GM12891 (cell line): ENCODE measurements around the gene EGFR.

Experiments
- DNase-seq: peaks from one replicate; pipeline ENCODE4 v3.0.0; 2011; ENCODE audit warnings: low spot score; ENCODE audit not compliant: insufficient read length
- FAIRE-seq: peaks from 2 replicates; lab custom pipeline; 2011; peaks lifted over from hg19 to GRCh38; lab: Jason Lieb, UNC
- PAX5 ChIP-seq: IDR thresholded peaks from 2 replicates; pipeline ENCODE4 v1.6.1; 2011; ENCODE audit warnings: low read length, moderate library complexity, mild to moderate bottlenecking; ENCODE audit not compliant: insufficient read depth, severe bottlenecking
- POLR2A ChIP-seq: IDR thresholded peaks from 2 replicates; pipeline ENCODE4 v1.6.1; 2011; ENCODE audit warnings: low read depth, low read length, control low read depth
- POLR2AphosphoS5 ChIP-seq: IDR thresholded peaks from 2 replicates; pipeline ENCODE4 v1.6.1; 2011; ENCODE audit warnings: low read depth, low read length, control low read depth
- POU2F2 ChIP-seq: IDR thresholded peaks from 2 replicates; pipeline ENCODE4 v1.6.1; 2011; ENCODE audit warnings: low read depth, mild to moderate bottlenecking, control low read depth, low read length, moderate library complexity
- SPI1 ChIP-seq: IDR thresholded peaks from 2 replicates; pipeline ENCODE4 v1.6.1; 2011; ENCODE audit warnings: low read depth, low read length, control low read depth
- TAF1 ChIP-seq: IDR thresholded peaks from 2 replicates; pipeline ENCODE4 v1.6.1; 2011; ENCODE audit warnings: low read depth, low read length, control low read depth

The EGFR gene

DNA sequence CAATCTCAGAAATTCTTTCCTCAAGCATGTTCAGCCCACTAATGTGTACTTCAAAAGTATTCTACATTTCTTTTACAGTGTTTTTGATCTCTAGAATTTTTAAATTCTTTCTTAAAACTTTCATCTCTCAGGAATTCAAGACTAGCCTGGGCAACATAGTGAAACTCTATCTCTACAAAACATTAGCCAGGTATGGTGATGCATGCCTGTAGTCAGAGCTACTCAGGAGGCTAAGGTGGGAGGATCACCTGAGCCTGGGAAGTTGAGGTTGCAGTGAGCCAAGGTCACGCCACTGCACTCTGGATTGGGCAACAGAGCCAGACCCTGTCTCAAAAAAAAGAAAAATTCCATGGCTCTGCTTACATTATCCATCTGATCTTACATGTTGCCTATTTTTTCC, 5.0 kb upstream of the EGFR start:
- FAIRE-seq (no peak), DNase-seq (no peak)
- TF ChIP-seq POU2F2 (no peak), POLR2A (no peak), SPI1 (no peak), TAF1 (no peak)

DNA sequence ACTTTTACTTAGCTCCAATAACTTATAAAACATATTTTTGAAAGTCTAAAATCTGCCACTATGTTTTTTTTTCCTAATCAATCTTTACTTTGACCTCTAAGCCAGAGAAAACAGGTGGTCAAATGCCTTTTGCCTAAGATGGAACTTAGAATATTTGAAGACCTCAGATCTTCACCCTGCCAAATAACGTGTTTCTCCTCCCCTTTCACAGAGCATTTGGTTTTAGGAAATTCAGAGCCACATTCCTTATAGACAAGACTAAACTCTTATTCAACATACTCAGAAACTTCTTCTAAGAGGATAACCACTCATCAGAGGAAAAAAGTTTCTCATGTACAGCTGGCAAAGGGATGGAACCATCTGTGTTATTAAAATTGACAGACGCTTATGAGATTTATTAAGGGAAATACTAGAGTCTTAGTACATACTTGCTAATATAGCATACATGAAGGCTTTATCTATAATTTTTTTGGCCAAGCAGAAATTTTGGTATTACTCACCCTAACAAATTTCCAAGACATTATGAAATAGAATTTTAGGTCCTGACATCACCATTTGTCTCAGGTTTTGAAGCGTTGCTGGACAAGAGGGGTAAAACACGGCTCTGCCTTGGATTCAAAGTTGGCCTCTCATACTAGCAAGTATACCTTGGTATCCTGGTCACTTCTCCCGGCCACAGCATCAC, 2.6 kb upstream of the EGFR start:
- TF ChIP-seq SPI1 (no peak), POU2F2 (no peak), PAX5 (no peak), POLR2A (no peak)
- FAIRE-seq = no peak
- no peak for DNase-seq

- no peak for FAIRE-seq
- DNase-seq = no peak
Observed at GRCh38 chr7:55016746-55017090, 2.1 kb upstream of the EGFR start.

GRCh38 chr7:55017841-55018240, 976 bp upstream of the EGFR start:
- DNase-seq (no peak), FAIRE-seq (no peak)
- TF ChIP-seq SPI1 (no peak), POLR2AphosphoS5 (no peak), POLR2A (no peak)

More at GRCh38 chr7:55016746-55017090, 2.1 kb upstream of the EGFR start:
- TF ChIP-seq POLR2A (no peak), POU2F2 (no peak), PAX5 (no peak), POLR2AphosphoS5 (no peak)

GRCh38 chr7:55019191-55019690, 424 bp downstream of the EGFR start:
- TF ChIP-seq POU2F2 (no peak), POLR2A (no peak), PAX5 (no peak), POLR2AphosphoS5 (no peak), SPI1 (no peak), TAF1 (no peak)
- DNase-seq (peak; percentile 24), FAIRE-seq (no peak)

DNA sequence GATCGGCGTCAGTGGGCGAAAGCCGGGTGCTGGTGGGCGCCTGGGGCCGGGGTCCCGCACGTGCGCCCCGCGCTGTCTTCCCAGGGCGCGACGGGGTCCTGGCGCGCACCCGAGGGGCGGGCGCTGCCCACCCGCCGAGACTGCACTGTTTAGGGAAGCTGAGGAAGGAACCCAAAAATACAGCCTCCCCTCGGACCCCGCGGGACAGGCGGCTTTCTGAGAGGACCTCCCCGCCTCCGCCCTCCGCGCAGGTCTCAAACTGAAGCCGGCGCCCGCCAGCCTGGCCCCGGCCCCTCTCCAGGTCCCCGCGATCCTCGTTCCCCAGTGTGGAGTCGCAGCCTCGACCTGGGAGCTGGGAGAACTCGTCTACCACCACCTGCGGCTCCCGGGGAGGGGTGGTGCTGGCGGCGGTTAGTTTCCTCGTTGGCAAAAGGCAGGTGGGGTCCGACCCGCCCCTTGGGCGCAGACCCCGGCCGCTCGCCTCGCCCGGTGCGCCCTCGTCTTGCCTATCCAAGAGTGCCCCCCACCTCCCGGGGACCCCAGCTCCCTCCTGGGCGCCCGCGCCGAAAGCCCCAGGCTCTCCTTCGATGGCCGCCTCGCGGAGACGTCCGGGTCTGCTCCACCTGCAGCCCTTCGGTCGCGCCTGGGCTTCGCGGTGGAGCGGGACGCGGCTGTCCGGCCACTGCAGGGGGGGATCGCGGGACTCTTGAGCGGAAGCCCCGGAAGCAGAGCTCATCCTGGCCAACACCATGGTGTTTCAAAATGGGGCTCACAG, 1.1 kb downstream of the EGFR start:
- peak; percentile 20 for DNase-seq
- FAIRE-seq = no peak
- TF ChIP-seq SPI1 (no peak), POU2F2 (no peak), POLR2AphosphoS5 (no peak), TAF1 (no peak), POLR2A (no peak), PAX5 (no peak)

DNA sequence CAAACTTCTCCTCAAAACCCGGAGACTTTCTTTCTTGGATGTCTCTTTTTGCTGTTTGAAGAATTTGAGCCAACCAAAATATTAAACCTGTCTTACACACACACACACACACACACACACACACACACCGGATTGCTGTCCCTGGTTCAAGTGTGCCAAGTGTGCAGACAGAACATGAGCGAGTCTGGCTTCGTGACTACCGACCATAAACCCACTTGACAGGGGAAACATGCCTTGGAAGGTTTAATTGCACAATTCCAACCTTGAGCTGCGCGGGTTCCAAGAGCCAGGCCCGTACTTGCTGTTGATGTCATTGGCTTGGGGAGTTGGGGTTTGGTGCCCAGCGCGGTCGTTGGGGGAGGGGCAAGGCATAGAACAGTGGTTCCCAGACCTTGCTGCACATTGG, 1.7 kb downstream of the EGFR start:
- FAIRE-seq (no peak), DNase-seq (no peak)
- TF ChIP-seq POLR2A (no peak), SPI1 (no peak), POLR2AphosphoS5 (no peak), POU2F2 (no peak), TAF1 (no peak), PAX5 (no peak)

- FAIRE-seq (no peak), DNase-seq (no peak)
- TF ChIP-seq TAF1 (no peak), POLR2AphosphoS5 (no peak), PAX5 (no peak), POLR2A (no peak), POU2F2 (no peak), SPI1 (no peak)
Observed at GRCh38 chr7:55021053-55021452, 2.2 kb downstream of the EGFR start.

DNA sequence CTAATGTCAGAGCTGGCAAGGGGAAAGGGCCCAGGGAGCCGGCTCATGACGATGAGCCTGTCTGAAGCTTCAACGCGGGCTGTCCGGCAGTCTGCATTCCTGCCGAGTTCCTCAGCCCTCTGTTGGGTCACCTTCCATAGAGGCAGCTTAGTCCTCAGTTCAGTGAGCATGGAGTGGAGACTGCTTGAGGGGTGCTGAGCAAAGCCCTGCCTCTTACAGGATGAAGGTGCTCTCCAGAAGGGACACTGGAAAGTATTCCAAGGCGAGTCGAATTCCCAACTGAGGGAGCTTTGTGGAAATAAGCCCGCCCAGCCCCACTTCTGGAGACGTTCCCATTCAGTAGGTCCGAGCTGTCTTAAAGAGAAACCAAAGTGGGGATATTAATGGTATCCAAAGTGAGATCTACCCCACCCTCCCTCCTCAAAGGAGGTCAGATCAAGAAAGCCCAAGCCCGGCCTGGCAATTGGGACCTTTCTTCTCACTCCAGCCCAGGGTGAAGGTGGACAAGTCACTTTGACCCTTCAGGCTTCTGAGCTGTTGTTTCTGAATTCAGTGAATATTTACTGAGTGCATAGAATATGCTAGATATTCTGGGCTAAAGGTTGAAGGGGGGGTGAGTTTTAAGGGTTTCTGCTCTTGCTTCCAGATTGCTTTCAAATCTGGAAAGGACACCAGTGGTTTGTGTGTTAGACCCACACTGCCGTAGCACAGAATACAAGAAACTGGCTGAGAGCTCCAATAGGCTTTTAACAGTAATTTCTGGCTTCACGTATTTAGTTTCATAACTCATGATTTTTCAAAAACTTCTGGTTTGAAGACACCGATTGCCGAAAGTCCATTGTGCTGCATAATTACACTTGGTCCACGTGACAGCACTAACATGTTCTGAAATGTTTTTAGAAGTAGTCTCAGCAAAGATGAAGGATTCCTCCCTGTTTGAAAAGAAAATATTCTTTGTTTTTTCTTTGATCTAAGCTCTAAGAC, 3.5 kb downstream of the EGFR start:
- DNase-seq (no peak), FAIRE-seq (no peak)
- no peak for TF ChIP-seq POLR2A
- no peak for TF ChIP-seq POLR2AphosphoS5
- no peak for TF ChIP-seq SPI1
- TF ChIP-seq PAX5 = no peak
- TF ChIP-seq POU2F2 = no peak
- TF ChIP-seq TAF1 = no peak
